SIG-M5 treated with dmso at 0.1 percent for 504 hours (cell line): ENCODE measurements around the gene GPR3.
"Not testable (repeated sequence)": the region's sequence is repeated elsewhere in the genome, so short reads cannot be mapped to it uniquely, and the experiment has no call there.

Experiments
- DNase-seq: peaks from one replicate; lab custom pipeline; 2025; ENCODE audit not compliant: unreplicated experiment; lab: John Stamatoyannopoulos, UW

Gene GPR3

GRCh38 chr1:27398405-27399149 is 6.2 kb downstream of the GPR3 start:
- no peak for DNase-seq

GRCh38 chr1:27399251-27400025 is 7.0 kb downstream of the GPR3 start:
- no peak for DNase-seq

- DNase-seq = no peak
These were observed 7.9 kb downstream of the GPR3 start for GRCh38 chr1:27400082-27400962.

GRCh38 chr1:27400963-27401341 is 8.5 kb downstream of the GPR3 start:
- DNase-seq = no peak

GRCh38 chr1:27402349-27402754 is 9.9 kb downstream of the GPR3 start:
- DNase-seq = peak; percentile 26

GRCh38 chr1:27403065-27403726 is 10.8 kb downstream of the GPR3 start:
- DNase-seq = no peak

- no peak for DNase-seq
These were observed 11.5 kb downstream of the GPR3 start for GRCh38 chr1:27403931-27404330.

GRCh38 chr1:27405074-27405473 is 12.7 kb downstream of the GPR3 start:
- DNase-seq = no peak

- DNase-seq = not testable (repeated sequence)
These were observed 13.4 kb downstream of the GPR3 start for GRCh38 chr1:27405598-27406361.

GRCh38 chr1:27406362-27406680 is 13.9 kb downstream of the GPR3 start:
- no peak for DNase-seq

GRCh38 chr1:27406791-27407190 is 14.4 kb downstream of the GPR3 start:
- not testable (repeated sequence) for DNase-seq

GRCh38 chr1:27408151-27408550 is 15.7 kb downstream of the GPR3 start:
- DNase-seq = no peak

GRCh38 chr1:27409669-27410068 is 17.2 kb downstream of the GPR3 start:
- DNase-seq = no peak

- DNase-seq = no peak
These were observed 18.3 kb downstream of the GPR3 start for GRCh38 chr1:27410709-27411108.

GRCh38 chr1:27412502-27412901 is 20.1 kb downstream of the GPR3 start:
- no peak for DNase-seq

GRCh38 chr1:27413004-27413403 is 20.6 kb downstream of the GPR3 start:
- no peak for DNase-seq

GRCh38 chr1:27414091-27414490 is 21.7 kb downstream of the GPR3 start:
- no peak for DNase-seq

- DNase-seq = peak; percentile 72
These were observed 24.1 kb downstream of the GPR3 start for GRCh38 chr1:27416387-27417111.

- no peak for DNase-seq
These were observed 25.3 kb downstream of the GPR3 start for GRCh38 chr1:27417713-27418112.
